Measurements from ENCODE around the gene FRAT2. TPM values are rescaled to one million over a fixed set of nuclear protein-coding genes. Genes with fewer than 3 reads are reported as not detected.

The FRAT2 gene, protein sequence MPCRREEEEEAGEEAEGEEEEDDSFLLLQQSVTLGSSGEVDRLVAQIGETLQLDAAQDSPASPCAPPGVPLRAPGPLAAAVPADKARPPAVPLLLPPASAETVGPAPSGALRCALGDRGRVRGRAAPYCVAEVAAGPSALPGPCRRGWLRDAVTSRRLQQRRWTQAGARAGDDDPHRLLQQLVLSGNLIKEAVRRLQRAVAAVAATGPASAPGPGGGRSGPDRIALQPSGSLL
- total RNA-seq (2014; rRNA removed; shearing (Covaris generic)) = 6.7 and 10.0 TPM in 2 replicates

DNA sequence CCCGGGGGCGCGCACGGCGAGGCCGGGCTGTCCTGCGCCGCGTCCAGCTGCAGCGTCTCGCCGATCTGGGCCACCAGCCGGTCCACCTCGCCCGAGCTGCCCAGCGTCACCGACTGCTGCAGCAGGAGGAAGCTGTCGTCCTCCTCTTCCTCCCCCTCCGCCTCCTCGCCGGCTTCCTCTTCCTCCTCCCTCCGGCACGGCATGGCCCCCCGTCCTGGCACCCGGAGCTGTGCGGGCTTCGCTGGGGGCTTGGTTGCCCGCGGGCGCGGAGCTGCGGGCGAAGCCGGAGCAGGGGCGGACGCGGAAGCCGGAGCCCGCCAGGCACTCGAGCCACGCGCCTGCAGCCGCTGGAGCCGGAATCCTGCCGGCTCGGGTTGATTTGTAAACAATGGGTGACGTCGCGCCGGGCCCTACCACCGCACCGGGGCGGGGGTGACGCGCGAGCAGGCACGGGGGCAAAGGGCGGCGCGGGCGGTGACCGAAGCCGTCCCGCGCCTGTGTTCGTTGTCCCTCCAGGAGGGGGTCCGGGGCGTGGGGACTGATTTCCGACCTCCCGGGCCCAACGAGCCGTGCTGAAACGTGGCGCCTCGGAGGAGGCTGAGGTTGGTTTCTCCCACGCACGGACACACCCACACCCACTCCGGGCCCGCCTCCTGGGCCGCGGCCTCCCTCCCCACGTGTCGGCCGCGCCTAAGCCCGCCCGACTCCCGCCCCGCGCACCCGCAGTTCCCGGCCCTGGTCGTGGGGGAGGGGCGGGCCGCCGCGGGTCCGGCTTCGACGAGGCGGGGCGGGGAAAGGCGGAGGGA, at the start of gene FRAT2:
FRAT2 (minus strand) TSS at position 360 of the 806 bp plus-strand sequence; CDS start at position 203, 157 bp downstream.
- peak; percentile 82 for DNase-seq (ENCODE audit: low read depth)

GRCh38 chr10:97384156-97384555, 49.6 kb upstream of the FRAT2 start:
- no peak for DNase-seq (ENCODE audit: low read depth)

DNA sequence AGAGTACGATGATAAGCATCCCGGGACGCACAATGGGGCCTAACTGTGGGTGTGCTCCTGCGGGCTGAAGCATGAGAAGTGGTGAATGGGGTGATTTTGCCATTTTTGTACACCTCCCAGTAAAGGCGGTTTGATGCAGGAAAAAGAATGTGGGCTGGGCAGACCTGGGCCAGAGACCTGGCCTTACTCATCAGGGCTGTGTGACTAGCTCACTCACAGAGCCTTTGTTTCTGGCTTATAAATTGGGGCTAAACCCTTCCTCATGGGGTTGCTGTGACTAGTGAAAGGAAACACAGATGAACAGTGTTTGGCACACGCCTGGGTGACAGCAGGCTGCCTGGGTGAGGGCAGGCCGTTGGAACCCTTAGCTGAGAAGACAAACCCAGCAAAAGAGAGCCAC, 48.6 kb upstream of the FRAT2 start:
- DNase-seq (ENCODE audit: low read depth) = no peak

- DNase-seq (ENCODE audit: low read depth) = no peak
Observed at GRCh38 chr10:97381626-97382025, 47.1 kb upstream of the FRAT2 start.

DNA sequence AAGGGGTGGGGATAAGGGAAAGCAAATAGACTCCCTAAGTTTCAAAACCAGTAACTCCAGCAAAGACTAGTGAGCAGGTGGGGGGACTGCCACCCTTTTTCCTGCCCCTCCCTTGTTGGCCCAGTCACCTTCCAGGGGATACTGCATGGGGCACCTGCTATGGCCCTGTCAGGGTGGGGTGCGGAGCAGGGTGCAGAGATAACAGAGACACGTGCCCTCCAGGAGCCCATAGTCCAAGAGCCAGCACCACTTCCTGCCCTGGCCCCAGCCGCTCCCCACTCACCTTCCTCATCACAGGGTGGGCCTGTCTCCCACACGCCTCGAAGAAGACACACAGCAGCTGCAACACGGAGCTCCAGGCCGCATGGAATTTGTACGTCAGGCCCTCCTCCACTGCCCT, 46.0 kb upstream of the FRAT2 start:
- DNase-seq (ENCODE audit: low read depth) = no peak

DNA sequence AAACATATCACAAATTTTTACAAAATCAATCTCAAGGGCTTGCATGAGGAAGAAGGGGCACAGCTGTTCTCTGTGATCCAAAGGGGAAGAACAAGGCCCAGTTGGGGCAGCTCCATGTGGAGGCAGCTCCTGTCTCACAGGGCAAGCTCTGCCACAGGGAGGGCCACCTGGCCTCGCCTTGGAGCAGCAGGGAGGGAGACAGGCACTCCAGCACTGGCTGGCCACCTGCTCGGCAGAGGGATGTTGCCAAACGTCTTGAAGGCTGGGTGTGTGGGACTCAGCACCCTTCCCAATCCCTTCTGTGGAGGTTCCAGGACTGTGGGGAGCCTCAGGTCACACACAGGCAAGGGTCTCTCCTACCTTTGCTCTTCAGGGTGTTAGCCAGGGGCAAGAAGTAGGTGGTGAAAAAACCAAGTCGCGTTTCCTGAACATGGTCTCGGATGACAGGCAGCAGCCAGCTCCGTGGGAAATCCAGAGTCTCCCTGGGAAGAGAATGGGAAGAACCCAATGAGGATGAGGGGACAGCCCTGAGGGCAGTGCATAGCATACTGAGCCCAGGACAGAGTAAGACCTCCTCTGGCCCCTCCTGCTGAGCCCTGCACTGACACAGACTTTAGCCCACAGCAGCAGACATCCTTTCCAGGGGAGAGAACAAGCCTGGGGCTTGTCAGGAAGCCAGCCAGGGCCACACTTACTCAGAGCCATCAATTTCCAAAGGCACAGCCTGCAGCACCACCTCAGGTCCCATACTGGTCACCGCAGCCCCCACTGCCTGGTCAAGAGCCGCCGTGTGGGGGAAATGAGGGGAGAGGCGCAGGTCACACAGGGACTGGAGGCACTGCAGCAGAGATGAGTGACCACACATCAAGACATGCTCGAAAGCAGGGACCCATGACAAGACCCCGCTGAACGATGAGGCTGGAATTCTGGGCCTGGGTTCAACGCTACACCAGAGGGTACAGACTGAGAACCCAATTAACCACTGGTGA, 44.7 kb upstream of the FRAT2 start:
- no peak for DNase-seq (ENCODE audit: low read depth)

DNA sequence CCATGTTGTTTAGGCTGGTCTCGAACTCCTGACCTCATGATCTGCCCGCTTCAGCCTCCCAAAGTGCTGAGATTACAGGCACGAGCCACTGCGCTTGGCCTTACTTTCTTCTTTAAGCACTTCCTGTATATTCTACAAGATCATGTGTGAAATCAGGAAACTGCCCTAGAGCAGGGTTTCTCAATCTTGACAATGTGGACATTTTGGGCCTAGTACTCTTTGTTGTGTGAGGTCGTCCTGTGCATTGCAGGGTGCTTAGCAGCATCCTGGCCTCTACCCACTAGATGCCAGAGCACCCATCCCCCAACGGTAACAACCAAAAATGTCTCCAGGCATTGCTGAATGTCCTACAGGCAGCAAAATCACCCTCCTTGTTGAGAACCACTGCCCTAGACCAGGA, 41.9 kb upstream of the FRAT2 start:
- DNase-seq (ENCODE audit: low read depth) = no peak

DNA sequence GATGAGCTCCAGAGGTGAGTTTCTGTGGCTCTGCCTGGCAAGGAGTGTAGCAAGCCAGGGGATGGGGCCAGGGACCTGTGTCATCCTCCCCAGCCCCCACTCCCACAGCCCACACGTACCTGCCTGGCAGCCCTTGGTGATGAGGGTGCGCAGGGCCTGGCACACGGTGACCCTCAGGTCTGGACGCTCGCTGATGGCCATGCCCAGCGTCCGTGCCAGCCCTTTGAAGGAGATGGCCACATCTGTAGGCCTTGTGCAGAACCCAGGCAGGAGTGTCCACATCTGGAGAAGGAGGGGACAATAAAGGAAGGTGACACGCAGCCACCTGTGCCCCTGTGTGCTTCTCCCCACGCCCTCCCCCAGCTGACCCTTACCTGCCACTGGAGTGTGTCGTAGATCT, 38.9 kb upstream of the FRAT2 start:
- no peak for DNase-seq (ENCODE audit: low read depth)

DNA sequence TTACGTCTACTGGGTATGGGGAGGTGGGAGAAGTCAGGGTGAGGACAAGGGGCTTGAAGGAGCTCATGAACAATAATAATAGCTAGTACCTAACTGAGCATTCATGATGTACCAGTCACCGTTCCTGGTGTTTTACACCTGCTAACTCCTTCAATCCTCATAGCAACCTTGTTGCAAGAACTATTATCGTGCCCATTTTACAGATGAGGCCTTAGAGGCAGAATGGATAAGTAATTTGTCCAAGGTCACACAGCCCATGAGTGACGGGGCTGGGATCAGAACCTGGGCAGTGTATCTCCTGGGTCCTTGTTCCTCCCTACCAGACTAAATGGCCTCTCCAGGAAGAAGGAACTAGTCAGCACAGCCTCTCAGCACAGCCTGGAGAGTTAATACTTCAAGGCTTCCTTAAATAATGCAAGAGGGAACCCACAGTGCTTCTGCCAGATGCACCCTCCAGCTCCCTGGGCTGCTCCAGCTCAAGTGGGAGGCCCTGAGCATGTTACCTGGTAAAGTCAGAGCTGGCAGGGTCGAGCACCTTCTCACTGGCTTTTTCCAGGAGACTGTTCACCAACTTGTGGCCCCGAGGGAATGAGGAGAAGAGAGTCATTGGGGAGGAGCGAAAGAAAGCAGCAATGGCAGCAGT, 37.8 kb upstream of the FRAT2 start:
- no peak for DNase-seq (ENCODE audit: low read depth)

DNA sequence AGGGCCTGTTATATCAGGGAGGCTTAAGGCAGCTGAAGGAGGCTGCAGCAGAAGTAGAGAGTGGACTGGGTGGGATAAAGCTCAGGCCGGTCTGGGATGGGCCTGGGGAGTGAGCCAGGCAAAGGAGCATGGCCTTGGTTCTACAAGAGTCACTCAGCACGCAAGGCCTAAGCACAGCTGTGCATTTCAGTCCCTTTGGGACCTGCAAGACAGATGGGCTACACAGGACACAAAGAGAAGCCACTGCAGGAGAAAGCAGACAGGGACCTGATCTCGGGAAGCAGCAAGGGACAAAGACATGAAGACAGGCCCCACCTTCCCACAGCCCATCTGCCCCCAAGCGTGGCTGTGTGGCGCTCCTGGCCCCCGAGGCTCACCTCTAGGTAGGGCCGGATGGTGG, 37.2 kb upstream of the FRAT2 start:
- DNase-seq (ENCODE audit: low read depth) = no peak

- no peak for DNase-seq (ENCODE audit: low read depth)
Observed at GRCh38 chr10:97367126-97367649, 32.7 kb upstream of the FRAT2 start.

DNA sequence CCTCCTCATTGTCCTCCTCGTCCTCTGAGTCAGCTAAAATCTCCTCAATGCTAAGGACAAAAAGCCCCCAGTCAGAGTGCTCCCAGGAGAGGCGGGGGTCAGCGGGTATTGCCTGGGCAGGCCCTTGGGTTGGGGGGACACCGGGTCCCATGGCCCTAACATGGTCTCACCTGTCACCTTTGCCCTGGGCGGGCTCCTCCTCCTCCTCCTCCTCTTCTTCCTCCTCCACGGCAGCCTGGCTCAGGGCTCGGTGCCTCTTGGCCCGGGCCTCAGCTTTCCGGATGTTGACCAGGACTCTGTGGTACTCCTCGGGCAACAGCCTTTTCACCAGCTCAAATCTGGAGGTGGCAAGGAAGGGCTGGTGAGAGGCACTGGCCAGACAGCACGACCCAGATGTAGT, 32.0 kb upstream of the FRAT2 start:
- no peak for DNase-seq (ENCODE audit: low read depth)

DNA sequence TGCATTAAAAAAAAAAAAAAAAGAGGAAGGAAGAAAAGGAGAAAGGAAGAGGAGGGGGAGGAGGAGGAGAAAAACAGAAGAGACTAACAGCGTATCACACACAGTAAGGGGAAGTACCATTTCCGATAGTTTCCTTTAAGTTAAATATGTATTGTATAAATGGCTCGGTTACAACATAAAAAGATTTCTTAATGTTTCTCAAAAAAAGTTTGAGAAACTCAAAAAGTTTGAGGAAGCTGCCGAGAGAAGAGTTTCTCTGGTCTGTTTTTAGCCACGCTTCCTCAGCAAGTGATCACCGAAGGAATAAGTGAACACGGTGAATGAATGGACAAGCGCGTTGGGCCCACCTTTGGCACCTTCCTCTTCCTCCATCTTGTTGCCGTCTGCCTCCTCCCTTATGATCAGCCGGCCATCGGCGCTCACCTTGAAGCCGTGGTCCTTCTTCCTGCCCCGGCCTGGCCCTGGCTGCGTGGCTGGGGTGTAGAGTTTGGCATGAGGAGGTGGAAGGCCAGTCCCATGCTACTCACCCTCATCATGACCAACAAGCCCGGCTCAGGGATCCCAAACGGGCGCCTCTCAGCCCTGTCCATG, 31.3 kb upstream of the FRAT2 start:
- no peak for DNase-seq (ENCODE audit: low read depth)

DNA sequence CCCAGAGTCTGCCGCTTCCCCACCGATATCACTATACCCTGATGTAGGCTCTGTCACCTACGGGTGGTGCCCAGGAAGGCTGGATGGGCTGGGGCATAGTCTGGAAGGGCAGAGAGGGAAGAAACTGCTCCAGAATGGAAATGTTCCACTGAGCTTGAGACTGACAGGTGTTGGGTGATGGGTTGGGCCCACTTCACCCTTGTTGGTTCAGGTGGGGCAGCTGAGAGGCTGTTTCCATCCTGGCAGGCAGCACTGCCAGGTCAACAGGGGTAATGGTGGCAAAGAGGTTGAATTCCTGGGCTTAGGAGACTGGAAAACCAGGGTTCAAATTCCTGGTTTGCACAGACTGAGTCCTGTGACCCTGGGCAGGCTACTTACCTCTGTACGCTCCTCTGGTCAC, 28.5 kb upstream of the FRAT2 start:
- no peak for DNase-seq (ENCODE audit: low read depth)

DNA sequence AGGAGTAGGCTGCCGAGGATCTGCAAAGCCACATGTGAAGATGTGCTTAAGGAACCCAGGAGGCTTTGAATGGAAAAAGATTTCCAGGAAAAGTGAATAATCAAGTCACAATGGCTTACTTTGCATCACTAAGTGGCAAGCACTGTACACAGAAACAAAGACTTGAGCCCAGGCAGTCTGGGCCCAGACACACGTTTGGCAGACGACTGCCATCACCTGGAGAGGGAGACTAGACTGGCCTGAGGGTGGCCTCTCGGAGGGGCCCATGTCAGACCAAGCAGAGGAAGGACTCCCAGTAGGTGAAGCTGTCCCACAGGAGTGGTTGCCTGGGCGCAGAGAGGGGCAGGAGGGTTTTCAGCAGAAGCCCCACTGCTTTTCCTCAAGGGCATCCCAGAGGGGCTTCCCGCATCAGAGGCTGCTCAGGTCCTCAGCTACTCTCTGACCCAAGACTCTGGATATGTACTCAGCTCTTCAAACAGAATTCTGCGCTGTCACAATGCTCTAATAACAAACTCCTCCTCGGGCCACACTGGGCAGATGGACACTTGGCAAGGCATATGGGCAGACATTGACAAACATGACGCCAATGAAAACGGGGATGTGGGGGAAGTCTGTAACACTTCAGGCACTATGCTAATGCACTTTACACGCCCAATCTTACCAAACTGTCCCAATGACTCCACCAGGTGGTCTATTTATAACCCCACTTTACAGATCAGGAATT, 27.9 kb upstream of the FRAT2 start:
- DNase-seq (ENCODE audit: low read depth) = no peak

- DNase-seq (ENCODE audit: low read depth) = no peak
Observed at GRCh38 chr10:97361537-97361901, 27.0 kb upstream of the FRAT2 start.

DNA sequence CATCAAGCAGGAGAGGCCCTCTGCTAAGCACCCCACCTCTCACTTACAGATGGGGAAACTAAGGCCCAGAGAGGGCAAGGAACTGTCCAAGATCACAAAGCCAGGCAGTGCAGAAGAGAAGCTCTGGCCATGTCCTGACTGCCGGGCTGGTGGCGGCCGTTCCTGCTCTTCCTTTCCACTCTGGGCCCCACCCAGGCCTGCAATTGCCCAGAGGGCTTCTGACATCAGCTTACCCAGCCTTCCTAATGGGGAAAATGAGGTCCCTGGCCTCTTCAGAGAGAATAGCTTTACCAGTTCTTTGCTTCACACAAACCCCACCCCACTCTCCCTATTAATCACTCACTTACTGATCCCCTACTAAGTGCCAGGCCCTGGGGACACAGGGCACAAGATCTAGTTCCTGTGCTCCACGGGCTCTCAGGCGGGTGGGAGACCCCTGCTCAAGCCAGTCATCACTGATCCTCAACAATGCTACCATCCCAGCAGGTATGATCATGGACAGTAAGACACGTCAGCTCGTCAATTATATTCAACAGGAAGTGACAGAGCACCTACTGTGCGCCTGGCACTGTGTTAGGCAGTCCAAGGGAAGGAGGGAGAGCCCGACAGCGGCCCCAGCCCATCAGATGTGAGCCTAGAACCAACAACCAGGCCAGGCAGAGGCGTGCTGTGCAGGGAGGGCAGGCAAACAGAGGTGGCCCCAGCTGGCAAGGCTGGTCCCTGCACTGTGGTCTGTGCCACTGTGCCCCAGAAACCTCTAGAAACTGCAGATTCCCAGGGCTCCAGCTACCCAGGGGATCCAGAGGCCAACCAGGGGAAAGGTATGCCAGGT, 26.4 kb upstream of the FRAT2 start:
- DNase-seq (ENCODE audit: low read depth) = no peak

DNA sequence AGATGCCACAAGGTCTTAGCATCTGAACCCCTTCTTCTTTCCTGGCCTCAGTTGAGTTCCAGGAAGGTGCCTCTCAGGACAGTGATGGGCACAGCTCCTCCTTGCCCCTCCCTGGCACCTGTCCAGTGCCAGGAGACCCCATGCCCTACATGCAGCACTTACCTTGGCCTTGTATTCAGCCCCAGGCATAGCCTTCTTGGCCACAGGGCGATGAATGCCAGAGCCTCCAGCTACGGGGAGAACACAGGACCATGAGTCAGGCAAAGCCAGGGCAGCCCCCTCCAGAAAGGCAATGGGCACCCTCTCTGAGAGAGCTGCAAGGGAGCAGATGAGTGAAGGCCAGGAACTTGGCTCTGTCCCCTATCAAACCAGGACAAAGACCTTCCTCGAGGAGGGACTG, 24.3 kb upstream of the FRAT2 start:
- no peak for DNase-seq (ENCODE audit: low read depth)

DNA sequence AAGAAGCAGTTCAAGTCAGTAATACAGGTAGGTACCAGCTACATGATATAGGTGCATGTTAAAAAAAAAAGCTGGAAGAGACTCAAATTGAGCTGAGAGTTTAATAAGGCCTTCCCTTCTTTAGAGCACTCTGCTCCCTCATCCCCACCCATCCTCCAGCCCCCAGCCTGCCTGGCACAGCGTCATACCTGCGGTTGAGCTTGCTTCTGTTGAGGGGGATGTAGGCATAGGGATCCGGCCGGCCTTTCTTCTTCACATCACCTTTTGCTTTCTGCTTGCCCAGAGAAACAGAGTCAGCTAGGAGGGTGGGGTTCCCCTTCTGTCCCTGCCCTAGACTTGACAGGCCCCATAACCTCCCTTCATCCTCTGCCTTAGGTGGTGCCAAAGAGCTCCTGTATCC, 23.8 kb upstream of the FRAT2 start:
- DNase-seq (ENCODE audit: low read depth) = no peak

DNA sequence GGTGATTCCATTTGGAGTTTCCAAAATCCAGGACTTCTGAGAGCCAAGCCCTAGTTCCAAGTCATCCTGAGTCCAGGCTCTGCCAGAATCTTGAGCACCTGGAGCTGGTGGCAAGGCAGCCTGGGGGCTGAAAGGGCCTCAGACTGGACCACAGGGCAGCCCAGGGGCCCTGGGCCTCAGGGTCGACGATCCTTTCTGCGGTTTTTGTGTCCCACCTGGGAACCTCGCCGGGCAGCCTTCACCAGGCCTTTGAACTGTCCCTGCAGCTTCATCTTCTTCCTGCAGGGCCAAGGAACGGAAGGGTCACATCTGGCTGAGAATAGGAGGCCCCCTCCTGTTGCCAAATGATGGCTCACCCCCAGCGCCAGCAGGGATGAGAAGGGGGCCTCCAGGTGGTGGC, 22.4 kb upstream of the FRAT2 start:
- no peak for DNase-seq (ENCODE audit: low read depth)
